Measurements from ENCODE around the gene CXXC4. TPM values are rescaled to one million over a fixed set of nuclear protein-coding genes. Genes with fewer than 3 reads are reported as not detected.

CXXC4 gene
- total and polyA plus RNA-seq, 2 donors (not counting 1 experiment from before 2014, with no cell fraction given) = under 0.01 to 0.02 TPM

DNA sequence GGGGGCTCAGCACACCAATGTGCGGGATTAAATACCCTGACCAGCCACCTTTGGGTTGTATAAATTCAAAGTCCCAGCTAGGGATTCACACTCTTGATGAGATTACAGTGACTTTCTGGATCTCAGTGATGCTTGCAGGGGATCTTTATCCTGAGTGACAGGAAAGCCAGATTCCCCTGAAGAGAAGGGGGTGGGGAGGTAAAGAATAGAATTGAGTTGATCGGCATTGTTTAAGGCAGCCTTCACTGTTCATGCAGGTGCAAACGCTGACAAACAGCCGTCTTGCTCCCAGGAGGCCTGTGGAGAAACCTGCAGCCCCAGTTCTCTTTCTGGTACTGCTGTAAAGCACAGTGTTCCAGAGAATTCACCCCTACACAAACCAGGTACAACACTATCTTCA is 19.0 kb downstream of the CXXC4 start:
- Histone ChIP-seq H3K79me2 (ENCODE audit: control insufficient read depth, insufficient read depth, low read length) (no peaks in the 10 kb centered on the region), H3K4me3 (replicated peaks in 1 of 4; ENCODE audit: control extremely low read depth in 1 of 4, insufficient read depth in 1 of 4, low read depth in 3 of 4, low read length in 4 of 4) (no peak overlapping the region), H3K27ac (ENCODE audit: insufficient read depth, low read length) (no peak overlapping the region), H4K20me1 (ENCODE audit: control insufficient read depth, extremely low read depth, insufficient read depth, low read length) (no peaks in the 10 kb centered on the region), H3K9me3 (ENCODE audit: control insufficient read depth, insufficient read depth, low read depth, low read length) (no peaks in the 10 kb centered on the region), H2AFZ (ENCODE audit: low read length) (no peak overlapping the region), H3K4me1 (ENCODE audit: control insufficient read depth, extremely low read depth, insufficient read depth, low read length) (no peaks in the 10 kb centered on the region), H3K9ac (ENCODE audit: insufficient read depth, low read length) (no peak overlapping the region), H3K4me2 (ENCODE audit: extremely low read depth, insufficient read depth, low read length) (no peak overlapping the region), H3K36me3 (ENCODE audit: control insufficient read depth, insufficient read depth, low read length) (no peaks in the 10 kb centered on the region), H3K27me3 (ENCODE audit: control insufficient read depth, insufficient read depth, low read length) (no peaks in the 10 kb centered on the region)
- no peak for DNase-seq (ENCODE audit: low read depth in 2 of 2)
- TF ChIP-seq EZH2 (IDR thresholded peaks at IDR 0.05; ENCODE audit: low read length, missing control alignments) (no peak), CTCF (conservative IDR thresholded peaks at IDR 0.05 in 1 of 2, IDR thresholded peaks at IDR 0.05 in 1 of 2; ENCODE audit: low read depth in 1 of 2, low read length in 2 of 2) (no peak)

GRCh38 chr4:104472766-104473165 is 21.9 kb downstream of the CXXC4 start:
- Histone ChIP-seq H3K79me2 (ENCODE audit: control insufficient read depth, insufficient read depth, low read length) (no peaks in the 10 kb centered on the region), H3K36me3 (ENCODE audit: control insufficient read depth, insufficient read depth, low read length) (no peaks in the 10 kb centered on the region), H3K4me1 (ENCODE audit: control insufficient read depth, extremely low read depth, insufficient read depth, low read length) (no peaks in the 10 kb centered on the region), H3K9me3 (ENCODE audit: control insufficient read depth, insufficient read depth, low read depth, low read length) (no peaks in the 10 kb centered on the region), H3K27me3 (ENCODE audit: control insufficient read depth, insufficient read depth, low read length) (no peaks in the 10 kb centered on the region), H4K20me1 (ENCODE audit: control insufficient read depth, extremely low read depth, insufficient read depth, low read length) (no peaks in the 10 kb centered on the region), H3K9ac (ENCODE audit: insufficient read depth, low read length) (no peak overlapping the region), H3K27ac (ENCODE audit: insufficient read depth, low read length) (no peak overlapping the region), H2AFZ (ENCODE audit: low read length) (no peak overlapping the region), H3K4me3 (replicated peaks in 1 of 4; ENCODE audit: control extremely low read depth in 1 of 4, insufficient read depth in 1 of 4, low read depth in 3 of 4, low read length in 4 of 4) (no peak overlapping the region), H3K4me2 (ENCODE audit: extremely low read depth, insufficient read depth, low read length) (no peak overlapping the region)
- no peak for TF ChIP-seq CTCF (conservative IDR thresholded peaks at IDR 0.05 in 1 of 2, IDR thresholded peaks at IDR 0.05 in 1 of 2; ENCODE audit: low read depth in 1 of 2, low read length in 2 of 2)
- no peak for TF ChIP-seq EZH2 (IDR thresholded peaks at IDR 0.05; ENCODE audit: low read length, missing control alignments)
- DNase-seq (ENCODE audit: low read depth in 2 of 2) = no peak

- Histone ChIP-seq H3K4me1 (ENCODE audit: control insufficient read depth, extremely low read depth, insufficient read depth, low read length) (no peaks in the 10 kb centered on the region), H3K9me3 (ENCODE audit: control insufficient read depth, insufficient read depth, low read depth, low read length) (no peaks in the 10 kb centered on the region), H3K27ac (ENCODE audit: insufficient read depth, low read length) (no peak overlapping the region), H3K4me3 (replicated peaks in 1 of 4; ENCODE audit: control extremely low read depth in 1 of 4, insufficient read depth in 1 of 4, low read depth in 3 of 4, low read length in 4 of 4) (no peak overlapping the region), H3K4me2 (ENCODE audit: extremely low read depth, insufficient read depth, low read length) (no peak overlapping the region), H3K27me3 (ENCODE audit: control insufficient read depth, insufficient read depth, low read length) (no peaks in the 10 kb centered on the region), H4K20me1 (ENCODE audit: control insufficient read depth, extremely low read depth, insufficient read depth, low read length) (no peaks in the 10 kb centered on the region), H3K9ac (ENCODE audit: insufficient read depth, low read length) (no peak overlapping the region), H3K79me2 (ENCODE audit: control insufficient read depth, insufficient read depth, low read length) (no peaks in the 10 kb centered on the region), H3K36me3 (ENCODE audit: control insufficient read depth, insufficient read depth, low read length) (no peaks in the 10 kb centered on the region), H2AFZ (ENCODE audit: low read length) (no peak overlapping the region)
- no peak for TF ChIP-seq EZH2 (IDR thresholded peaks at IDR 0.05; ENCODE audit: low read length, missing control alignments)
- no peak for TF ChIP-seq CTCF (conservative IDR thresholded peaks at IDR 0.05 in 1 of 2, IDR thresholded peaks at IDR 0.05 in 1 of 2; ENCODE audit: low read depth in 1 of 2, low read length in 2 of 2)
- no peak for DNase-seq (ENCODE audit: low read depth in 2 of 2)
Measured at GRCh38 chr4:104470770-104471169, 23.9 kb downstream of the CXXC4 start.

Measured in fibroblast of lung (primary cell).